PC-9 (cell line): ENCODE data around the gene GMNC. TPM values are rescaled to one million over a fixed set of nuclear protein-coding genes. Genes with fewer than 3 reads are reported as not detected.

Source experiments
- BruUV-seq: library from RNA; stranded (reverse); fragments of 400-500 nt; replicated peaks from 2 replicates; lab custom pipeline; 2021; lab: Mats Ljungman, UMichigan
- CTCF ChIA-PET: fragments of 300-600 bp; sonication (Branson Sonifier 250); formaldehyde crosslinking; loops from one replicate; lab custom pipeline; 2022; ENCODE audit warnings: antibody characterized with exemption; lab: Charles Lee
- POLR2A ChIA-PET: fragments of 300-600 bp; sonication (Branson Sonifier 250); formaldehyde crosslinking; loops from one replicate; lab custom pipeline; 2022; ENCODE audit warnings: antibody characterized with exemption; ENCODE audit not compliant: unreplicated experiment; lab: Charles Lee
- DNase-seq, 2 experiments: peaks; one replicate each; pipeline versions ENCODE4 v3.0.0 to v3.0.0-alpha.2; 2015 to 2022; ENCODE audit warnings: mixed read lengths in 1 of 2
- H2AFZ ChIP-seq: fragments of 200-600 bp; sonication (generic); 2 replicates; pipeline ENCODE4 v1.8.1; 2017; ENCODE audit warnings: antibody characterized with exemption
- H3F3A ChIP-seq: fragments of 200-600 bp; sonication (generic); 2 replicates; pipeline ENCODE4 v1.8.1; 2017; ENCODE audit warnings: antibody characterized with exemption, mild to moderate bottlenecking, low read depth; ENCODE audit not compliant: insufficient read depth
- H3K27ac ChIP-seq: fragments of 200-600 bp; sonication (generic); 2 replicates; pipeline ENCODE4 v1.6.1; 2016; ENCODE audit warnings: mixed run types
- H3K27me3 ChIP-seq: fragments of 200-600 bp; sonication (generic); 2 replicates; pipeline ENCODE4 v1.6.1; 2016; ENCODE audit warnings: low read depth, mixed run types; ENCODE audit not compliant: insufficient read depth
- H3K36me3 ChIP-seq: fragments of 200-600 bp; sonication (generic); 2 replicates; pipeline ENCODE4 v1.6.1; 2016; ENCODE audit warnings: low read depth, mixed run types
- H3K4me1 ChIP-seq: fragments of 200-600 bp; sonication (generic); replicated peaks from 2 replicates; pipeline ENCODE4 v1.6.1; 2016; ENCODE audit warnings: mixed run types; ENCODE audit not compliant: insufficient read depth
- H3K4me2 ChIP-seq: fragments of 200-600 bp; sonication (generic); 2 replicates; pipeline ENCODE4 v1.6.1; 2017; ENCODE audit warnings: mixed run types
- H3K4me3 ChIP-seq: fragments of 200-600 bp; sonication (generic); 2 replicates; pipeline ENCODE4 v1.6.1; 2016; ENCODE audit warnings: mixed run types
- H3K79me2 ChIP-seq: fragments of 200-600 bp; sonication (generic); 2 replicates; pipeline ENCODE4 v1.6.1; 2017; ENCODE audit warnings: low read depth, mixed run types
- H3K9me2 ChIP-seq: fragments of 200-600 bp; sonication (generic); 2 replicates; pipeline ENCODE4 v1.8.1; 2017; ENCODE audit warnings: mild to moderate bottlenecking; ENCODE audit not compliant: insufficient read depth
- H3K9me3 ChIP-seq: fragments of 200-600 bp; sonication (generic); 2 replicates; pipeline ENCODE4 v1.8.1; 2016; ENCODE audit warnings: low read depth; ENCODE audit not compliant: insufficient read depth
- H4K20me1 ChIP-seq: fragments of 200-600 bp; sonication (generic); 2 replicates; pipeline ENCODE4 v1.8.1; 2017; ENCODE audit not compliant: insufficient read depth
- CTCF ChIP-seq: fragments of 200-600 bp; sonication (generic); conservative IDR thresholded peaks from 2 replicates; pipeline ENCODE4 v1.6.1; 2017; ENCODE audit warnings: mixed run types, antibody characterized with exemption, mild to moderate bottlenecking, moderate library complexity
- EZH2 ChIP-seq: fragments of 200-600 bp; sonication (generic); IDR thresholded peaks from 2 replicates; pipeline ENCODE4 v1.8.0; 2017; ENCODE audit warnings: antibody characterized with exemption, low read depth
- intact Hi-C: fragments of 100-400 bp; cut with micrococcal nuclease; formaldehyde crosslinking; loops from one replicate; pipeline ENCODE4 v1.10.0; 2022; ENCODE audit not compliant: unreplicated experiment
- total RNA-seq: library from RNA; stranded (reverse); gene quantifications from 2 replicates; pipeline ENCODE4 v1.2.3, GENCODE V29; 2021

Gene GMNC
- total RNA-seq, 1 experiment from 2014 or later, result not detected

GRCh38 chr3:190886945-190887344, 24.5 kb upstream of the GMNC start:
- H2AFZ ChIP-seq, result no peak overlapping the region; the same call in 1 of the 2 replicates
- intact Hi-C loops, result loop anchor here (10.0 kb wide), 1 partner anchor 528 kb away; no protein-coding TSS in a partner anchor
- no peaks in the 10 kb centered on the region for H3K4me1 ChIP-seq
- no peaks in the 10 kb centered on the region for H3K27me3 ChIP-seq
- TF ChIP-seq EZH2, result no peak
- TF ChIP-seq CTCF, result no peak
- no peak overlapping the region for H3K4me3 ChIP-seq
- H3K9me3 ChIP-seq, result no peaks in the 10 kb centered on the region
- POLR2A ChIA-PET, result no interaction called here
- peak in 1 of 2 experiments; percentile 14 for DNase-seq
- H3K27ac ChIP-seq, result no peak overlapping the region
- no peaks in the 10 kb centered on the region; the same call in 1 of the 2 replicates for H3F3A ChIP-seq
- H3K79me2 ChIP-seq, result no peaks in the 10 kb centered on the region
- H3K4me2 ChIP-seq, result 0 out of 2 replicates have a peak overlapping the region, but pooled peaks have one; percentile 8
- no peaks in the 10 kb centered on the region for H4K20me1 ChIP-seq
- BruUV-seq, result no TSS peak
- H3K9me2 ChIP-seq, result peaks cover 5% of the 10 kb centered on the region; the same call in 1 of the 2 replicates
- CTCF ChIA-PET, result no interaction called here
- no peaks in the 10 kb centered on the region for H3K36me3 ChIP-seq

DNA sequence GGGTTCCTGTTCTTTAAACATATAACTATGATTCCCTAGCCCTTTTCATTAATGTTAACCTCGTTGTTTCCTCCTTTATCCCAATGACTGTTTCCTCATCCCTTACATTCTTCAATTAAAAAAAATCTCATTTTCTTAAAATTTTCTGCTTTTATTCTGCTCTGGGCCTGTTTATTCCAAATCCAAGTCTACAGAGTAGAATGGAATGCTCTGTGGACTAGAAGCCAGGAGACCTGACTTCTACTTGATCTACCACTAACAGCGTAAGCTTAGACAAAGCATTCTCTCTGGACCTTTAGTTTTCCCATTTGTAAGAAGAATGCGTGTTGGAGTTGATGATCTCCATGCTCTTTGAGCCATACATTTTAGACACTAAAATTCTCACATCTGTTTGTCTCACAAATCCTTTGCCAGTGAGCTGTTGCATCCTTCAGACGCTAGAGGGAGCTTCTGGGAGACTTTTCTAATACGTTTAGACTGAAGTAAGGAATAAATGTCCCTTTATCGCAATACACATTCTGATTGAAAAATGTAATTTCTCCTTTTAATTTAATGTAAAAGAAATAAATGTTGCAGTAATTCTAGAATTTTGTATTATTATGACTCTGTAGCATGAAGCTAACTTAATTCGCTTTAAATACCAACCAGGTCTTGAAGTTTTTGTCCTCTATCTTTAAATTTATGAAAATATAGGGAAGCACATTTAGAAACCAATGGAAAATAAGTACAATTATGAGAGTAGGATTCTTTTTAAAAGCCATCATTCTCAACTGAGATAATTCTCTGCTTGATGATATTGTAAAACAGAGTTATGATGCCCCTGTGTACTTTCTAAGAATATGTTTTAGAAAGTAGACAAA, 21.7 kb upstream of the GMNC start:
- TF ChIP-seq EZH2, result no peak
- peak; percentile 97 for TF ChIP-seq CTCF
- Histone ChIP-seq H3F3A (no peaks in the 10 kb centered on the region; the same call in 1 of the 2 replicates), H3K36me3 (no peaks in the 10 kb centered on the region), H3K27ac (no peak overlapping the region), H3K4me1 (no peaks in the 10 kb centered on the region), H3K9me2 (no peaks in the 10 kb centered on the region; the same call in 1 of the 2 replicates), H3K4me2 (peak overlapping the region; percentile 10; the same call in 1 of the 2 replicates), H3K9me3 (no peaks in the 10 kb centered on the region), H3K27me3 (no peaks in the 10 kb centered on the region), H4K20me1 (no peaks in the 10 kb centered on the region), H3K4me3 (no peak overlapping the region), H2AFZ (no peak overlapping the region), H3K79me2 (no peaks in the 10 kb centered on the region)
- ChIA-PET CTCF (interaction anchor here (0.6 to 1.9 kb wide), 3 partner anchors 166 to 400 kb away, joined by 5 to 8 read pairs (median 6); no protein-coding TSS in a partner anchor), POLR2A (interaction anchor here (0.6 kb wide), 1 partner anchor 1749 kb away, joined by 3 read pairs; no protein-coding TSS in a partner anchor)
- DNase-seq, result peak; percentile 48 to 50
- intact Hi-C loops, result loop anchor here (1.0 to 10.0 kb wide), 5 partner anchors 167 to 1561 kb away; no protein-coding TSS in a partner anchor
- BruUV-seq, result no TSS peak

DNA sequence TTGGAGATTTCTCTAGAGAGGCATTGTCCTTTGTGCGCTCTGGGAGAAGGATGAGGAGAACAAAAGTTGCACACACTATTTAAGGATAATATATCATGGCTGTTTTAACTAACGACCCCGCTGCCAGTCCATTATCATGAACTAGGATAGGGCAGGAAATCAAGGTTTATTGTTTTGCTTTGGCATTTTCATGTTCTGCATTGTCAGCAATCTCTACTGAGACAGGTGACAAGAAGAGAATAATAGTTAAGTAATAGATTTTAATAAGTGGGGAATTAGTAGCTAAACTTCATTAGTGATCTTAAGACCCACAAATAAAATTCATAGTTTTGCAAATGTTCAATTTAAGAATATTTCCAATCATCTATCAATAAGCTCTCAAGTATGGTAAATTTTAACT, 20.6 kb upstream of the GMNC start:
- no peaks in the 10 kb centered on the region for H4K20me1 ChIP-seq
- no peak for DNase-seq
- H3K27ac ChIP-seq, result no peak overlapping the region
- no peaks in the 10 kb centered on the region for H3K79me2 ChIP-seq
- intact Hi-C loops, result loop anchor here (5.0 to 10.0 kb wide), 3 partner anchors 181 to 532 kb away; no protein-coding TSS in a partner anchor
- no peaks in the 10 kb centered on the region for H3K9me3 ChIP-seq
- no peaks in the 10 kb centered on the region for H3K4me1 ChIP-seq
- TF ChIP-seq EZH2 (no peak), CTCF (no peak)
- H3K27me3 ChIP-seq, result no peaks in the 10 kb centered on the region
- no peak overlapping the region for H3K4me3 ChIP-seq
- no peak overlapping the region for H2AFZ ChIP-seq
- BruUV-seq, result no TSS peak
- H3K4me2 ChIP-seq, result no peak overlapping the region
- H3K36me3 ChIP-seq, result no peaks in the 10 kb centered on the region
- H3K9me2 ChIP-seq, result no peaks in the 10 kb centered on the region
- no peaks in the 10 kb centered on the region for H3F3A ChIP-seq
- ChIA-PET CTCF (interaction anchor here (0.6 to 1.9 kb wide), 4 partner anchors 52 to 1561 kb away, joined by 3 to 8 read pairs (median 5); no protein-coding TSS in a partner anchor), POLR2A (no interaction called here)
